Stimulated activated CD4-positive, alpha-beta T cell treated with anti-CD3 and anti-CD28 coated beads, Interleukin-15, amount 100 ng/mL, for 1 hour (primary cell): ENCODE results near the gene ADGRL2.
"Not testable (repeated sequence)": the region's sequence is repeated elsewhere in the genome, so short reads cannot be mapped to it uniquely, and the experiment has no call there.

Source experiments
- DNase-seq, 2 donors: peaks; one replicate each; pipeline ENCODE4 v3.0.0-alpha.2; 2020; ENCODE audit warnings: low read depth in 1 of 2, low spot score in 1 of 2

ADGRL2 gene

DNA sequence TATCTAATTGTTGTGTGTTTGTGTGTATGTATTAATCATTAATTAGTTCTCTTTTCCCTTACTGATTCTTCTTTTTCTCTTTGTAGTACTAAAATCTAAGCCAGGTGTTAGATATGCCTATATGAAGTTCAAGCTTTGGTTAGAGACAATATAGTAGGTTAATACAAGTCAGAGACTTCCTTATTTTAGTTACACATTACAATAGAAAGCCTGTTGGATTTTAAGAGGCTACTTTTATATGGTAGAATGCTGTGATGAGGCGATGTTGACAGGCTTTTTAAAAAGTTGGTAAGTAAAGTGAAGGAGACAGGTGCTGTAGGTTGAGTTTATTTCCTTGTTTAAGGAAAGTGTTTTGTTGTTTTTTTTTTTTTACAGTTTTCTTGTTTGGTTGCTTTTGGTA lies 45.9 kb downstream of the ADGRL2 start:
- no peak for DNase-seq

DNA sequence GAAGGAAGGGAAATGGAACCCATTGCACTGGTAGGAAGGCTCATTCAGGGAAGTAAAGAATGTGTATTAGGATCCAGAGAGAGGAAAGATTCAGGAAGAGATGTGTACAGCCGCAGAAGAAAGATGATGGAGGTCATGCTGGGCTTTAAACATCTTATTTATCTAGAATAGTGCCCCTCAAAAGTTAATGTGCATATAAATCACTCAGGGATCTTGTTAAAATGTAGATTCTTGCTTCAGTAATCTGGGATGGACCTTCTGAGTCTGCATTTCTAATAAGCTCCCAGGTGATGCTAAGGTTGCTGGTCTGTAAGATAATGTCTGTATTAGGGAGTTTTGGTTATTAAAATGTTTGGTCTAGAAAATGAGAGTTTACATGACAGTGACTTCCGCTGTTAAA lies 46.3 kb downstream of the ADGRL2 start:
- no peak for DNase-seq

DNA sequence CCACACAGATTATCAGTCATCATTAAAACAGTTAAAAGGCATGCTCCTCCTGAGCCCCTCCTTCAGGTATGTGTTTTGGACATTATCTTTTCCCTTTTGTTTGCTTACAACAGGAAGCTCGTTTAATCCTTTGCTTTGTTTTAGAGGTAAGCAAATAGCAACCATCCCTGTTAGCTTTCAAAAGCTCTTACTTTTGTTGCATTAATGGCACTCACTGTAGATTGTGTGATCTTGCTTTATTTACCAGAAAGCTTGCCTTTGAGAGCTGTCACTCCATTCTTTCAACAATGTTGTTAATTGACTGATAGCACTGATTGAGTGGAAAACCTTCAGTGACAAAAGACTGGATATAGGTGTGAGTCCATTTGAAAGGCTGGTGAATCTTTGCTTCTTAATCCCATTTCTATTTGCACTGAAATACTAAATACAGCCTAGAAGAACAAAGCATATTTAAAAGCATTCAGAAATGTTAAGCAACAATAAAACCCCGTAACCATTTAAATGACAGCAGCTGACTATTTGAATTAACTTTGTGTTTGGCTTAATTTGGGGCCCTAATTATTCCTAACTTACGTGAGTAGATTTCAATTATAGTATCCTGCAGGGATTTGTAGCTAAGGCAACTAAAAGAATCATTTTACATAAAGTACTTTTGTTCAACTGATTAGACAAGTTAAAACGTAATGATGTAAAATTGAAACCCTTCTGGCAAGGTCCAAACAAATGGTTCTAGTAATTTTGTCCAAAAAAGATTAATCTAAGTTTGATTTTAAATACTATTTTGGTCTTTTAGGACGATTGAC lies 48.3 kb downstream of the ADGRL2 start:
- no peak for DNase-seq

DNA sequence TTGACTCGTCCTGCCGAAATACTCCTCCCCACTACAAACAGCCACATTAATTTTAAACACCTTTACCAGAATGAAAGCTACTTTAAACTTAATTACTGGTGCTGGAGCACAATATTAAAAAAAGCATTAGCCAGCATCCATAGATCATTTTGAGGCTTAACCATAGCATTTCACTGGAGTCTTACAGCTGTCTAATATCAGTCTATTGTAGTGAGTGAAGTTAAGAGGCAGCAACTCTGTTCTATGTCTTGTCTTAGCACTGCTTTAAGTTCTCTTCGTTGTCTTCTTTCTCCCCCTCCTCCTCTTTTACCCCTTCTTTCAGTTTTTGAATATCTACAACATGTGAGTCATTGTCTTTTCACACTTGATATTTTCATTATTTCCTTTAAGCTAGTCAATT lies 49.3 kb downstream of the ADGRL2 start:
- no peak for DNase-seq

DNA sequence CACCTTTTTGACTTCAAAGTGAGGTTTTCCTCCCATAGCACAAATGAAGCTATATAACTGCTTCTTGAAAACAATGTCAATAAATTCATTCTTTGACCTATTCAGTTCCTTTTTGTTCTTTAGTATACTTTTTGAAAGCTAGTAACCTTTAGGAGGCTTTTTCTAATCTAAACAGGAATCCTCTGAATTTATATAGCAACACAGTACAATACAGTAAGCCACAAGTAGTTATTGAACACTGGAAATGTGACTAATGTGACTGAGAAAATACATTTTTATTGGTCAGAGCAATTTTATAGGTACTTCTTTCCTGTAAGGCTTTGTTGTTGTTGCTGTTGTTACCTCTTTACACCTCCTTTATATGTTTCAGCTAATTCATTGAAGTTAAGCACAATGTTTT lies 49.8 kb downstream of the ADGRL2 start:
- DNase-seq = no peak

DNA sequence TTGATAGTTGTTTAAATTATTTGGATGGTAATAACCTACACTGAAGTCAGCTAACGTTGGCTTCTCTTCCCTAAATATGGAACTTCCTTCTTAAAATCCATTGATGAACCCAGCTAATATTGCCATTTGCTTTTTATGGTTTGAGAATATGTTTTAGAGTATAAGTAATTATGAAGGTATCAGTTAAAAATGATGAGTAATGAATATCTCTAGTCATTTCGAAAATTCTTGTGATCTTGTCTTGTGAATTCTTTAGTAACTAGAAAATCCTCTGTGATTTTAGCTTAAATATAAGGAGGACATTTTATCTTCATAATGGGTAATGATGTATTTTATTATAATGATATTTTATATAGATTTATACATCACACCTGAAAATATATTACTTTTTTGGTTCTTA lies 50.5 kb downstream of the ADGRL2 start:
- no peak for DNase-seq

DNA sequence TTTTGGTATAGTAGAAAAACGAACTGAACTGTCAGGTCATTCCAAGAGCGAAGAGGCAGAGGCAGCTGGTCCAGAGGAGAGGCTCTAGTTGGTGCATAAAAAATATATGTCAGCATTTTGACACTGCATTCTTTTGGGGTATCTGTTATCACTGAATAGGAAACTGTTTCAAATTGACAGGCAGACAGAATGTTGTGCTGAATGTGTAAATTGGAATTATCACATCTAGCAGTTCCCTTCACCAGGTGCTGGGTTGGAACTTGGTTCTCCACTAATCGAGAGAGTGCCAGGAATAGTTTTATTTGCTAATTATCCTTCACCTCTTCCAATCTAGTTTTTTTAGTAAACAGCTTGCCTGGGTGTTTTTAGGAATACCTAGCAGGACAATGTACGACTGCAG lies 52.2 kb downstream of the ADGRL2 start:
- no peak for DNase-seq

DNA sequence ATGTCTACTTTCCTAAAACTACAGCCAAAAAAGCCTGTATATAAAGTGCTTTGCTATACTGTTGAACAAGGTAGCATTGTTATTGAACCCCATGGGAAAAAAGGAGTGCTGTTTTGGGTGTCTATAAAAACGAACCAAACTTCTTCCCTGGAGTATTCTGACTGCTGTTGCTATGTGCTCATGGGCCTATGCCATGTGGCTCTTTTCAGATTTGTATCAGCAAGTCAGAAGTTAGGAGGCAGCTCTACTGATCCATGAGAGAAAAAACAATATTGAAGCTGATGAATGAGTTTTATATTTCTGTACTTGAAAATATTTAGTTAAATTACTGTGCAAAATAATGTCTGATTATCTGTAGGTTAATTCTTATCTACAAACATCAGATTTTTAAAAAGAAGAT lies 66.5 kb downstream of the ADGRL2 start:
- no peak for DNase-seq

DNA sequence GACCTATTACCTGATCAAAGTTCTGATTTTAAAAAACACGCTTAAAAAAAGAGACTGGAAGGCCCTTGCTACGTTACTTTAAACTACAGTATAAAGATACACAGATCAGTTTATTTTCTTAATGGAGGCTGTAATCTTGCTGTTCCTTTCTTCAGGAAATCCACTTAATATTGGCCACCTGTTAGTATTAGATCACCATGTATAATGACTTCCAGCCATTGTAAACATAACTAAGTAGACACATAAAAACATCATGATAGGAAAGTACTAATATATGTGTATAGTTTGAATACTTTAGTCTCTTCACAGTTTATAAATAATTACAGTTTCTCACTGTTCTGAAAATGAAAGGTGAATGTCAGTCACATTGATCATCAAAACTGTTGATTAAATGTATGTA lies 68.6 kb downstream of the ADGRL2 start:
- DNase-seq = no peak

DNA sequence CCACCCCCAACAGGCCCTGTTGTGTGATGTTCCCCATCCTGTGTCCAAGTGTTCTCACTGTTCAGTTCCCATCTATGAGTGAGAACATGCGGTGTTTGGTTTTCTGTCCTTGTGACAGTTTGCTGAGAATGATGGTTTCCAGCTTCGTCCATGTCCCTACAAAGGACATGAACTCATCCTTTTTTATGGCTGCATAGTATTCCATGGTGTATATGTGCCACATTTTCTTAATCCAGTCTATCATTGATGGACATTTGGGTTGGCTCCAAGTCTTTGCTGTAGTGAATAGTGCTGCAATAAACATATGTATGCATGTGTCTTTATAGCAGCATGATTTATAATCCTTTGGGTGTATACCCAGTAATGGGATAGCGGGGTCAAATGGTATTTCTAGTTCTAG lies 70.4 kb downstream of the ADGRL2 start:
- not testable (repeated sequence) for DNase-seq

DNA sequence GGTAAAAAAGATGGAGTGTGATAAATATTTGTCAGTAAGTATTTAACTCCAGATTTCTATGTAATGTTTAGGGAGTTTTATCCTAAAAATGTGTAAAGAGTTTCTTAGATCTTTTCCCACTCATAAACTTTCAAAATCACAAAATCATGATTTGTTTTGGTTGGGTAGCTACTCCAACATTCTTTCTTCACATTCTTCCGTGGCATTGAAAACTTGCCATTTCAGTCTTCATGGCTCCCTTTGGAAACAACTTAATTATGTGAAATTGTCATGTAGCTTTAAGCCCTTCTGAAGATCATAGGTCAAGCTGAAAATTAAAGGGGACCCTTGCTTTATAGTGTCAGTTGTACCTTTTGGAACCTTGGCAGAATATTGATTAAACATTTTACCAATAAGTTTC lies 73.2 kb downstream of the ADGRL2 start:
- DNase-seq = no peak

DNA sequence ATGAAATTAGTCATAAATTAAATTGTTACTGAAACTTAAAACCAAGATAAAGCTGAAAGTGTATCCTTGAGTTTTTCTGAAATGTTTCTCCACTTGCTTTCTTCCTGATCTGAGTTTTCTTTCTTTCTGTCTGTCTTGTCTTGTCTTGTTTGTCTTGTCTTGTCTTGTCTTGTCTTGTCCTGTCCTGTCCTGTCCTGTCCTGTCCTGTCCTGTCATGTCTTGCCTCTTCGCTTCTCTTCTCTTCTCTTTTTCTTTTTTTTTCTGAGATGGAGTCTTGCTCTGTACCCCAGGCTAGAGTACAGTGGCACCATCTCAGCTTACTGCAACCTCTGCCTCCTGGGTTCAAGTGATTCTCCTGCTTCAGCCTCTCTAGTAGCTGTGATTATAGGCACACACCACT lies 73.7 kb downstream of the ADGRL2 start:
- DNase-seq = no peak

DNA sequence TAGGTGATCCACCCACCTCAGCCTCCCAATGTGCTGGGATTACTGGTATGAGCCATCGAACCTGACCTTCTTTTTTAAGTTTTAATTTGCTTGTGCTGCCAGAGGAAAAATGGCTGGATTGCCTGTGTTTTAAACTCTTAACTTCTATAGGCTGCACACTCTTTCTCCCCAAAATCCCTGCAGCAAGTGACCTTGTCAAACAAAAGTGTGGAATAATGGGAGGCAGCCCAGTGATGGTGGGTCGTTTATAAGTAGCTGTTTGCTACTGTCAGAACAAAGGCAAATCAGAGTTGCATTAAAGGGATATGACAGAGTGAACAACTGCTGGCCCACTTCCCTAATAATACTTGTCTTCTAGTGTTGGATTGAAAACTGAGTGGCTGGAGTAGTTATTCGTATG lies 74.2 kb downstream of the ADGRL2 start:
- DNase-seq = no peak

DNA sequence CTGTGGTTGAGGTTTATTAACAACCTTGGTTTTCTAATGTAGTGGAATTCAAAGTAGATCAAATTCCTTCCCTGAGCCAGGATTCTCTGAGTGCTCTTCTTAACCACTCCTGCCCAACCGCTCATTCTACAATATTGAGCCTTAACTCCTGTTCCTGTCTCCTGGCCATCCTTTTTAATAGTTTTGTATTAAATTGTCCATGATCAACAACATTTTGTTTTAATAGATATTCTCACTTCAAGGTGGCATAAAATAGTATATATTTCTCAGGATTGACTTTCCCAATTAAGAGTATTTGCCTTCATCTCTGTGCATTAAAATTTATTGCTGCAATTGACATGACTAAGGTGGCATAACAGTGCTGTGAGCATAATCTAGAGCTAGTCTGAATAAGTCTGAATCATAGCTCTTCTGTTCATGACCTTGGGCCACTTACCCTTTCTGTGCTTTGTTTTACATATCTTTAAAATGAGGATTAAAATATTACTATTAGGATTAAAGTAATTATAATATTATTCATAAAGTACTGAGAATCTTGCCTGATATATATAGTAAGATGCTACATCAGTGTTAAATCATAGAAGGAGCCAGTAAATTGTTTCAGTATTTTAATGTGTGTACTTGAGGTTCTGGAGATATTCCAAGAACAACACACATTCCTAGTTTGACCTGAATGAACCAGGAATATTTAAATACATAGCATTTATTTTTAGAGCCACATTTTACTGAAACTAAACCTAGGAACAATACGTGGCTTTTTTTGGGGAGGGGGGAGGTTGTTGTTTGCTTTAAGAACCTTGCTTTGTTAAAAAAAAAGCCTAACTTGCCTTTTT lies 76.4 kb downstream of the ADGRL2 start:
- DNase-seq = no peak

DNA sequence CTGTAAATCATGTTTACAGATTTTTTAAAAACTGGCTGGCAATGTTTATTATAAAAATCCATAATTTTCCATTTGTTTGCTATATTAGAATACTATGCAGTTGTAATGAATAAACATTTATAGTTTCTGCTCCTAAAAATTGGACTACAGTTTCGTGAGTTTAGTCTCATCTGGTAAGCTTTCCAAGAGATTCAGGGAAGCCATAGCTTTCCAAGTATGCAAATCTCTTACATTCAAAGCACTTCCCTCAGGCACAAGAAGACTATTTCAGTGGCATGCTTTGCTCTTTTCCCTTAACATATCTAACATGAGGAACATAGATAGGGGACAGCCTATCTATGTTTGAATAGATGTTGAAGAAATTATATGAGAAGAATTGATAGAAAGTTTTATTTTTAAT lies 77.2 kb downstream of the ADGRL2 start:
- no peak for DNase-seq

DNA sequence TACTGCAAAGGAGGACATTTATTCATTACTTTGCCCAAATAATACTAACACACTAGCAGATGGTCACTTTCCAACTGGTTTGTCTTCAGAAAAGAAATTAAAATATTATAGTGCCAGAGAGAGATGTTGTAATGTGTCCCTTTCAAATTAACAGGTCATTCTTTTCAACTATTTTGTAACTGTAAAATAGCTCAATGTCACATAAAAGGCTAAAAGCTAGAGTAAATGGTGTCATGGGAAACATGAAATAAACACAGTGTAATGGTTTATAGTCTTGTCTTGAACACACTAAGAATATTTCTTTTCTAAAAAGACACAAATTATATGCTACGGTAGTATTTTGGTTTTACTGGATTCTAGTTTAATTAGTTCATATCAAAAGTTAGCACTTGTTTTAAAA lies 77.8 kb downstream of the ADGRL2 start:
- DNase-seq = no peak

DNA sequence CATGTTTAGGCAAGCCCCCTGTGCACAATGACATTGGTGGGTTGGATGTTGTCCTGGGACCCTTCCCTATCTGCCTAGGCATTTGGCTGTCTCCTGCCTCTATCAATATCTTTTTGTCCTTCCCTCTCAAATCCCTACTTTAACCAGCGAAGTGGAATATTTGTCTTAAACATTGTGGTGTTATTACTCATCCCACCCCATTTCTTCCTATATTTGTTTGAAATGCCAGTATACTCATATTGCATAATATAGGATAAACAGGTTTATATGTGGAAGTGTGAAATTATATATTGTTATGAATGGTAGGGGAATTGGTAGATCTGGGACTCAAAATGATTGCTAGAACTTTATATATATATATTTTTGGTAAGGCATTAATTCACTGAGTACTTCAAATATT lies 80.0 kb downstream of the ADGRL2 start:
- no peak for DNase-seq

DNA sequence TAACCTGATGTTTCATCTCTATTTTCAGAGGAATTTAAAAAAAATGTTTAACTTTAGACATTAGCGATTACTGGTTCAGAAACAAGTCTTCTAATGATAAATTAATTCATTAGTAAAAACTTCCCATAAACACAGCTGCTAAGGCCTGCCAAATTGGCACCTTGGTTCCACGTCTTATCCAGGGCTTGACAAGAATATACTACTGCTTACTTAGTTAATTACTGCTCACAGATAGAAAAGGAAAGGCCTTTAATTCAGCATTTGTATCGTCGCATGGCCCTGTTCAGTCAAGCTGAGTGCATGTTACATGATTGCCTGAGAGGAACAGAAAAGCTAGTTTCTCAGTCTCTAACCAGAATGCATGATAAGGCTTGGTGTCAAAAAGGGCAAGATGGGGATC lies 84.6 kb downstream of the ADGRL2 start:
- DNase-seq = no peak

DNA sequence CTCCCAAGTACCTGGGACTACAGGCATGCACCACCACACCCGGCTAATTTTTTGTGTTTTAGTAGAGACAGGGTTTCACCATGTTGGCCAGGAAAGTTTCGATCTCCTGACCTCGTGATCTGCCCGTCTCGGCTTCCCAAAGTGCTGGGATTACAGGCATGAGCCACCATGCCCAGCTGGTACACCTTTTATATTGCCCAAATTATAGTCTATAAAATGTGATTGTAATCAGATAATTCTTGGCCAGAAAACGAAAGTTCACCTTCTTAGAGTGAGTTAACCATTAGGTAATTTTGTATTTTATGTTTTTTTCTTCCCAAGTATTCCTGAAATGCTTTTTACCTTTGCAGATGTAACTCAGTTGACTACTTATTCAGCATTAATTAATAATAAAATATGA lies 85.6 kb downstream of the ADGRL2 start:
- not testable (repeated sequence) for DNase-seq

DNA sequence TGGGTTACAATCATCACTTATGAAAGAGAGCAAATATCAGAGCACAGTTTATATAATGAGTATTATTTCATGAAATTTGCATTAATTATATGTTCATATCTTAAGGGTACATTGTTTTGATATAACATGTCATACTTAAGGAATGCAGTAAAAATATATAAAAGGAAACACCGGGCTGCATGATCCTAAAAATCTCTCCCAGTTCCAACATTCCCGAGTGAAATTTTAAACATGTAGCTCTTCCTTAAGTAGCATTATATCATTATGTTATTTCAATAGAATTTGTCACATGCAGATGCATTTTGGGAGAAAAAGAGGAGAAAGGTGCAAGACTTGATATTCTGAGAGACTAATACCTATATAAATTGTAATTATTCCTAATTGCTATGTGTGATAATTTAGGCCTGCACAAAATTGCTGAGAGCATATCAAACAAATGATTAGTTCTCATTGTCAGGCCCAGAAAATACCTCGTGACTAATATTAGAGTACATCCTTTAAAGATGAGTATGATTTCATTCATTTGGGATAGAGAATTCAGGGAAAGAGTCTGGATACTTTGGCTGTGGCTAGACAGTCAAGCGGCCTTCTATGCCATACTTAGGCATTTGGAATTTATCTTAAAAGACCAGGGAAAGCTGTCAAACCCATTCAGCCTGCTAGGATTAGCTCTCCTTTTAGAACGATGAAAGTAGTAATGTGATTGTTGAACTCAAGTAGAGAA lies 86.8 kb downstream of the ADGRL2 start:
- DNase-seq = no peak

DNA sequence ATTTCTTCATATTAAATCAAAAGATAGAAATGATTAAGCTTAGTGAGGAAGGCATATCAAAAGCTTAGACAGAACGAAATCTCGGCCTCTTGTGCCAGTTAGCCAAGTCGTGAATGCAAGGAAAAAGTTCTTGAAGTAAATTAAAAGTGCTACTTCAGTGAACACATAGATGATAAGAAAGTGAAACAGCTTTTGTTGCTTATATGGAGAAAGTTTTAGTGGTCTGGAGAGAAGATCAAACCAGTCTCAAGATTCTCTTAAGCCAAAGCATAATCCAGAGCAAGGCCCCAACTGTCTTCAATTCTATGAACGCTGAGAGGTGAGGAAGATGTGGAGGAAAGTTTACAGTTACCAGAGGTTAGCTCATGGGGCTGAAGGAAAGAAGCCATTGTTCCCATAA lies 88.4 kb downstream of the ADGRL2 start:
- DNase-seq = no peak

DNA sequence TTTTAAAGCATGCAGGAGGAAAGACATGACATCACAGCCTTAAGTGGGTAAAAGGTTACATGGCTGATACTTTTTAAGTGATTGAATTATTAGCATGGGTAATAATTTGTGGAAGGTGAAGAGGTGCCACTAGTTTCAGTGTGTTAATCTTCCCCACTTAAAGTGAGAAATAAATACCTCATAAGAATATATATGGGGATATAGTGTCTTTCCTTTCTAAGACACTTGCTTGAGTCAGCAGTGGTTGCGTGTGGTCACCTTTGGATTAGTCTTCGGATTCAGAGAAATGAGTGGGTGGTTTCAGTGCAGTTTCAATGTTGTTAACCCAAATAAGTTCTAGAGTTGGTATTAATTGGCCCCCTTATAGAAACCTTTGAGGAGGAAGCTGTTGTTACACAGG lies 94.1 kb downstream of the ADGRL2 start:
- no peak for DNase-seq
